Body of pancreas (tissue), 4 donors: ENCODE measurements around the gene PIGH. TPM values are rescaled to one million over a fixed set of nuclear protein-coding genes. Genes with fewer than 3 reads are reported as not detected.

ENCODE experiments used
- ATAC-seq: fragments of 150-250 bp; one replicate; pipeline ENCODE4 v1.9.1; 2016
- DNase-seq, 4 donors: peaks; one replicate each; pipeline ENCODE4 v3.0.0-alpha.2; 2019
- H3K27ac ChIP-seq, 4 donors: fragments of 200-600 bp; sonication (generic); 1 replicate in 3 of 4; 2 replicates in 1 of 4; pipeline versions ENCODE4 v1.5.1 to v1.6.1; 2016 to 2019; ENCODE audit warnings: mild to moderate bottlenecking in 1 of 4, mixed read lengths in 1 of 4, moderate library complexity in 1 of 4
- H3K27me3 ChIP-seq, 2 donors: fragments of 200-600 bp; sonication (generic); one replicate each; pipeline ENCODE4 v1.6.0; 2016; ENCODE audit warnings: mild to moderate bottlenecking in 1 of 2
- H3K36me3 ChIP-seq, 2 donors: fragments of 200-600 bp; sonication (generic); replicated peaks in 1 of 2; 2 replicates each; pipeline ENCODE4 v1.5.1; 2016; ENCODE audit warnings: low read depth in 2 of 2; ENCODE audit not compliant: insufficient read depth in 1 of 2
- H3K4me1 ChIP-seq: fragments of 200-600 bp; sonication (generic); one replicate; pipeline ENCODE4 v1.6.0; 2016
- H3K4me3 ChIP-seq, 2 donors: fragments of 200-600 bp; sonication (generic); 1 replicate in 1 of 2; 2 replicates in 1 of 2; pipeline ENCODE4 v1.5.1; 2016 to 2019
- H3K9me3 ChIP-seq, 3 donors: fragments of 200-600 bp; sonication (generic); 1 replicate in 2 of 3; 2 replicates in 1 of 3; pipeline ENCODE4 v1.5.1; 2016
- POLR2A ChIP-seq, 3 donors: fragments of 450-650 bp; IDR thresholded peaks; one replicate each; pipeline ENCODE4 v1.6.1; 2016; ENCODE audit warnings: antibody characterized with exemption in 3 of 3, mild to moderate bottlenecking in 2 of 3
- WGBS, 2 donors: methylation state at CpG; one replicate each; pipeline ENCODE4 v1.1.5; 2017; 5-methylcytosine and 5-hydroxymethylcytosine counted together
- intact Hi-C: fragments of 100-400 bp; cut with DNase I; formaldehyde crosslinking; loops from one replicate; pipeline ENCODE4 v1.15.1; 2023
- total RNA-seq, 2 donors: library from RNA; depleted of rRNA; stranded (reverse); fragments of >200 nt; gene quantifications; one replicate each; pipeline ENCODE4 v1.1.0, GENCODE V29; 2016
- TF ChIP-seq, protein P1 (sequence below), 7 experiments: fragments of 450-650 bp in 4 of 7; fragments of 200-600 bp in 3 of 7; sonication (generic) in 3 of 7; IDR thresholded peaks; one replicate each; pipeline ENCODE4 v1.5.1; 2016 to 2019; ENCODE audit warnings: antibody characterized with exemption in 7 of 7

The PIGH gene
- total RNA-seq, 2 donors from 2014 or later, result 14.2 to 30.1 TPM

DNA sequence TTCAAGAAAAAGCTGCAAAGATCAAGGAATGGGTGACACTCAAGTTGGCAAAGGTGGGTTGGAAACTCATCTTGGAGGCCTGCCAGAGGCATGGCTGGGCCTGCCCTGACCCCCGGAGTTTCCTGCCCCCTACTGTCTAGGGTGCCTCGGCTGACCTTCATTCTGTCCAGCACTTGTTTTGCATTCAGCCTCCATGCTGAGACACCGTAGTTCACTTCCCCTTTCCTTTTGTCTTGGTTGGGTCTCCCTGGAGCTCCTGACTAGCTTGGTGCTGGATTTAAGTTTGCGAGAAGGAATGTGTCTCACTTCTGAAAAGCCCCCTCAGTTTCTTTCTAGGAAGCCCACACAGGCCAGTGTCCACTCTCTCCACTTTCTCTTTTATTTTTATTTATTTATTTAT, 40.4 kb downstream of the PIGH start:
- no peaks in the 10 kb centered on the region for H3K27me3 ChIP-seq
- ATAC-seq, result no peak
- no peak for DNase-seq
- H3K36me3 ChIP-seq, result peaks cover 0 to 3% of the 10 kb centered on the region in 2 donors
- H3K9me3 ChIP-seq, result no peaks in the 10 kb centered on the region
- intact Hi-C loops, result no loop called here
- no peak overlapping the region for H3K27ac ChIP-seq
- H3K4me1 ChIP-seq, result no peaks in the 10 kb centered on the region
- 55 to 64% methylated on average over 4 of the region's 4 CpGs for WGBS, 2 donors
- TF ChIP-seq, protein P1, sequence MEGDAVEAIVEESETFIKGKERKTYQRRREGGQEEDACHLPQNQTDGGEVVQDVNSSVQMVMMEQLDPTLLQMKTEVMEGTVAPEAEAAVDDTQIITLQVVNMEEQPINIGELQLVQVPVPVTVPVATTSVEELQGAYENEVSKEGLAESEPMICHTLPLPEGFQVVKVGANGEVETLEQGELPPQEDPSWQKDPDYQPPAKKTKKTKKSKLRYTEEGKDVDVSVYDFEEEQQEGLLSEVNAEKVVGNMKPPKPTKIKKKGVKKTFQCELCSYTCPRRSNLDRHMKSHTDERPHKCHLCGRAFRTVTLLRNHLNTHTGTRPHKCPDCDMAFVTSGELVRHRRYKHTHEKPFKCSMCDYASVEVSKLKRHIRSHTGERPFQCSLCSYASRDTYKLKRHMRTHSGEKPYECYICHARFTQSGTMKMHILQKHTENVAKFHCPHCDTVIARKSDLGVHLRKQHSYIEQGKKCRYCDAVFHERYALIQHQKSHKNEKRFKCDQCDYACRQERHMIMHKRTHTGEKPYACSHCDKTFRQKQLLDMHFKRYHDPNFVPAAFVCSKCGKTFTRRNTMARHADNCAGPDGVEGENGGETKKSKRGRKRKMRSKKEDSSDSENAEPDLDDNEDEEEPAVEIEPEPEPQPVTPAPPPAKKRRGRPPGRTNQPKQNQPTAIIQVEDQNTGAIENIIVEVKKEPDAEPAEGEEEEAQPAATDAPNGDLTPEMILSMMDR (IDR thresholded peaks at IDR 0.05), result no peak
- TF ChIP-seq POLR2A (IDR thresholded peaks at IDR 0.05), result no peak
- H3K4me3 ChIP-seq, result no peak overlapping the region

DNA sequence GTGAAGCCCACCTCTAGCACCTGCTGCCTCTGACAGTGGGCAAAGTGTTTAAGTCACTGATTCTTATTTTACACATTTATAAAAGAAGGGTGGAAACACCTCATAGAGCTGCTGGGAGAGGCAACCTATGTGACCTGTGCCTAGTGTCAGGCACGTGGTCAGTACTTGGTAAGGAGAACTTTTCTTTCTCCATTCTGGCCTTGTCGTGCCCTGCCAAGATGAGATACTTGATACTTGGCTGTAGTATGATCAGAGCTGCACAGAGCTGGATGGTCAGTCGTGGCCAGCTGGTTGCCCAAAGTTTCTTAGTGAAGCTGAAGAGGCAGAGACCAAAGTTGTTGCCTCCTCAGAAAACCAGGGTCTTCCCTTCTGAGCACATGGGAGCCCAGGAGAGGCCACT, 42.4 kb downstream of the PIGH start:
- peaks cover 0 to under 1% of the 10 kb centered on the region in 2 donors for H3K36me3 ChIP-seq
- no peaks in the 10 kb centered on the region for H3K9me3 ChIP-seq
- intact Hi-C loops, result no loop called here
- no peak for ATAC-seq
- H3K4me1 ChIP-seq, result peaks cover 8% of the 10 kb centered on the region
- H3K4me3 ChIP-seq, result no peak overlapping the region
- H3K27ac ChIP-seq, result no peak overlapping the region
- no peaks in the 10 kb centered on the region for H3K27me3 ChIP-seq
- TF ChIP-seq, protein P1 (IDR thresholded peaks at IDR 0.05), result no peak
- no peak for TF ChIP-seq POLR2A (IDR thresholded peaks at IDR 0.05)
- 83 to 92% methylated on average over 3 of the region's 3 CpGs for WGBS, 2 donors
- DNase-seq, result no peak

DNA sequence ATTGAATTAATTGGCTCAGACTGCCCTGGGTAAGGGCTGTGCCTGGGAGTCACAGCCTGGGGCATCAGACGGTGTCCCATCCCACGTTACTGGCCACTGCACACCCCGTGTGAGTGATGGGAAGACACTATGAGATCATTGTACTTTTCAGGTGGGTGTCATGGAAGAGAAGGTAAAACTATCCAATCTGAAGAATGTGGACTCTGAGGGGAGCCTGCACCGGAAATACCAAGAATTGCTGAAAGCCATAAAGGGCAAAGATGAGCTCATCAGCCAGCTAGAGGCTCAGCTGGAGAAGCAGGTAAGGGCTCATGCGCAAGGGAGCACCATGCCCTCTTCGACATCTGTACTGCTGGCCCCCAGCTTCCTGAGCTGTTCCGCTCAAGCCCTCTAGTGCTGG, 43.0 kb downstream of the PIGH start:
- Histone ChIP-seq H3K4me3 (no peak overlapping the region), H3K27ac (no peak overlapping the region), H3K9me3 (no peaks in the 10 kb centered on the region), H3K36me3 (no peaks in the 10 kb centered on the region), H3K4me1 (peaks cover 8% of the 10 kb centered on the region), H3K27me3 (no peaks in the 10 kb centered on the region)
- DNase-seq (no peak), ATAC-seq (no peak)
- TF ChIP-seq POLR2A (IDR thresholded peaks at IDR 0.05), result no peak
- TF ChIP-seq, protein P1 (IDR thresholded peaks at IDR 0.05), result no peak
- 88 to 89% methylated on average over 7 of the region's 7 CpGs for WGBS, 2 donors
- intact Hi-C loops, result no loop called here

DNA sequence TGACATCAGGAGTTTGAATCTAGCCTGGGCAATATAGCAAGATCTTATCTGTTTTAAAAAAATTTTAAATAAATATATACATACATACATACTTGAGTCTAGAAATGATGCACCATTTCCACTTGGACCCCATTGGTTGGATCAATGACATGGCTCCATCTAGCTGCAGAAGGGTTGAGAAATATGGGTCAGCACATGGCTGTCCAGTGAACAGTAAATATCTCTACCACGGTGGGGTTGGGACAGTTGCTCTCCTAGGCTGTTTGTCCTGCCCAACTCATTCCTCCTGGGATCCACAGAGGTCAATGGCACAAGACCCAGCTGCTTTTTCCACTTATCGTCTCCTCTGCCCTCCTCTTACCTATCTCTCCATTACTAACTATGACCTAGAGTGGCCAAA, 43.4 kb downstream of the PIGH start:
- Histone ChIP-seq H3K4me1 (peaks cover 8% of the 10 kb centered on the region), H3K27ac (no peak overlapping the region), H3K27me3 (no peaks in the 10 kb centered on the region), H3K36me3 (no peaks in the 10 kb centered on the region), H3K4me3 (no peak overlapping the region), H3K9me3 (no peaks in the 10 kb centered on the region)
- 73 to 77% methylated on average over 2 of the region's 2 CpGs for WGBS, 2 donors
- TF ChIP-seq POLR2A (IDR thresholded peaks at IDR 0.05), result no peak
- TF ChIP-seq, protein P1 (IDR thresholded peaks at IDR 0.05), result no peak
- ATAC-seq (no peak), DNase-seq (no peak)
- intact Hi-C loops, result no loop called here

DNA sequence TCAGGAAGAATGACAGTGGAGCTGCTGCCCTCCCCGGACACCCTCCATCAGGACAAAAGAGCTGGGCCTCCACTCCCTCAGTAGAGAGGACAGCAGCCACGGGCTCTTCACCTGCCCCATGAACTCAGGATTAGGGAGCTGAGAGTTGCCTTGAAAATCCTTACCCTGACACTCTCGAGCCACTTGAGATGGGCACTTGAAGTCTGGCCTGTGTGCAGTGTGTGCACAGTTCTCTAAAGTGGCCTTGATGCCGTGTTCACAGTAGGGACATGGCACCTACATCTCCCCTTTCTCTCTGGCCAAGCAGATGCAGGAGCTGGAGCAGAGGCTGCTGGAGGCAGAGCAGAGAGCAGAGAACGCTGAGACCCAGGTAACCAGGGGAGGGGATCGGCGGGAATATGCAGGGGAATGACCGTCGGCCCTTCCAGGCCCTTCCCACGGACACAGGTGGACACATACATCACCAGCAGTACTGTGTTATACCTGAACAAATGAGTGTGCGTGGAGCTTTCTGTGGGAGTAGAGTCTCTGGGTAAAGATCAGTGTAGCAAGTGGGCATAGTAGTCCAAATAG, 44.5 kb downstream of the PIGH start:
- DNase-seq, result no peak
- 81 to 88% methylated on average over 9 to 11 of the region's 11 CpGs for WGBS, 2 donors
- H3K4me3 ChIP-seq, result no peak overlapping the region
- H3K27ac ChIP-seq, result no peak overlapping the region
- TF ChIP-seq POLR2A (IDR thresholded peaks at IDR 0.05), result no peak
- TF ChIP-seq, protein P1 (IDR thresholded peaks at IDR 0.05), result no peak
- H3K4me1 ChIP-seq, result peaks cover 8% of the 10 kb centered on the region
- H3K9me3 ChIP-seq, result no peaks in the 10 kb centered on the region
- no peaks in the 10 kb centered on the region for H3K36me3 ChIP-seq
- no peak for ATAC-seq
- intact Hi-C loops, result no loop called here
- H3K27me3 ChIP-seq, result no peaks in the 10 kb centered on the region
